GM18505 (cell line): Measurements from ENCODE around the gene FER.
"Not testable (repeated sequence)": the region's sequence is repeated elsewhere in the genome, so short reads cannot be mapped to it uniquely, and the experiment has no call there.

Experiments
- ATAC-seq: cut with Tn5 transposase; IDR thresholded peaks from one replicate; pipeline ENCODE4 v1.9.1; 2021; ENCODE audit not compliant: unreplicated experiment
- POLR2A ChIP-seq: IDR thresholded peaks from 4 replicates; pipeline ENCODE4 v1.6.1; 2011; ENCODE audit warnings: borderline replicate concordance; ENCODE audit not compliant: insufficient read depth, insufficient read length; ENCODE audit errors: extremely low read depth

FER gene

GRCh38 chr5:108957333-108957732, 209.6 kb downstream of the FER start:
- ATAC-seq: no peak
- no peak for TF ChIP-seq POLR2A

GRCh38 chr5:108966910-108967309, 219.2 kb downstream of the FER start:
- TF ChIP-seq POLR2A: no peak
- no peak for ATAC-seq

GRCh38 chr5:108974594-108974993, 226.9 kb downstream of the FER start:
- no peak for TF ChIP-seq POLR2A
- no peak for ATAC-seq

GRCh38 chr5:108975697-108976096, 228.0 kb downstream of the FER start:
- ATAC-seq: no peak
- TF ChIP-seq POLR2A: no peak

GRCh38 chr5:108983461-108984092, 235.9 kb downstream of the FER start:
- TF ChIP-seq POLR2A: no peak
- no peak for ATAC-seq

- ATAC-seq: no peak
- no peak for TF ChIP-seq POLR2A
Observed at GRCh38 chr5:108989761-108990392, 242.2 kb downstream of the FER start.

GRCh38 chr5:108992396-108993085, 244.8 kb downstream of the FER start:
- ATAC-seq: not testable (repeated sequence)

GRCh38 chr5:108993440-108993839, 245.7 kb downstream of the FER start:
- ATAC-seq: not testable (repeated sequence)

- ATAC-seq: no peak
- TF ChIP-seq POLR2A: no peak
Observed at GRCh38 chr5:108997720-108998119, 250.0 kb downstream of the FER start.

- no peak for TF ChIP-seq POLR2A
- ATAC-seq: no peak
Observed at GRCh38 chr5:108998216-108998615, 250.5 kb downstream of the FER start.

- no peak for ATAC-seq
- TF ChIP-seq POLR2A: no peak
Observed at GRCh38 chr5:109003928-109004327, 256.2 kb downstream of the FER start.

- no peak for ATAC-seq
- no peak for TF ChIP-seq POLR2A
Observed at GRCh38 chr5:109005297-109006009, 257.8 kb downstream of the FER start.

- ATAC-seq: no peak
- TF ChIP-seq POLR2A: no peak
Observed at GRCh38 chr5:109006129-109006528, 258.4 kb downstream of the FER start.

GRCh38 chr5:109016300-109016699, 268.6 kb downstream of the FER start:
- no peak for ATAC-seq
- no peak for TF ChIP-seq POLR2A
